H1 (cell line): ENCODE data around the gene KIAA0319L. TPM values are rescaled to one million over a fixed set of nuclear protein-coding genes. Genes with fewer than 3 reads are reported as not detected.
"Not testable (repeated sequence)": the region's sequence is repeated elsewhere in the genome, so short reads cannot be mapped to it uniquely, and the experiment has no call there.

Source experiments
- CTCF ChIA-PET: fragments of 300-600 bp; sonication (Branson Sonifier 250); formaldehyde crosslinking; loops from one replicate; lab custom pipeline; 2021; ENCODE audit not compliant: partially characterized antibody; lab: Charles Lee
- POLR2A ChIA-PET: fragments of 300-600 bp; sonication (Branson Sonifier 250); formaldehyde crosslinking; loops from one replicate; lab custom pipeline; 2021; ENCODE audit warnings: inconsistent platforms; ENCODE audit not compliant: partially characterized antibody; lab: Charles Lee
- DNase-seq, 2 experiments: peaks; one replicate each; pipeline versions ENCODE4 v3.0.0 to v3.0.0-alpha.2; 2010 to 2022; ENCODE audit warnings: low spot score in 2 of 2, low read depth in 1 of 2, mixed read lengths in 1 of 2
- FAIRE-seq: peaks from 2 replicates; lab custom pipeline; 2011; peaks lifted over from hg19 to GRCh38; lab: Jason Lieb, UNC
- H2AFZ ChIP-seq: 2 replicates; pipeline ENCODE4 v1.8.1; 2012; ENCODE audit warnings: low read length, inconsistent platforms
- H2AK5ac ChIP-seq: 2 replicates; pipeline ENCODE4 v1.6.1; 2013; ENCODE audit warnings: low read depth, low read length
- H2BK120ac ChIP-seq: replicated peaks from 2 replicates; pipeline ENCODE3; 2013; ENCODE audit warnings: low read depth, low read length, inconsistent platforms
- H2BK12ac ChIP-seq: 2 replicates; pipeline ENCODE4 v1.6.1; 2013; ENCODE audit warnings: low read depth, low read length
- H2BK15ac ChIP-seq: 2 replicates; pipeline ENCODE4 v1.6.1; 2013; ENCODE audit warnings: low read length
- H2BK20ac ChIP-seq: 2 replicates; pipeline ENCODE4 v1.6.1; 2013; ENCODE audit warnings: low read length
- H2BK5ac ChIP-seq: 2 replicates; pipeline ENCODE4 v1.6.1; 2013; ENCODE audit warnings: low read depth, low read length
- H3K14ac ChIP-seq: 2 replicates; pipeline ENCODE4 v1.6.1; 2013; ENCODE audit warnings: inconsistent platforms; ENCODE audit not compliant: insufficient read length
- H3K18ac ChIP-seq: 2 replicates; pipeline ENCODE4 v1.6.1; 2013; ENCODE audit warnings: low read length; ENCODE audit errors: extremely low read depth
- H3K23ac ChIP-seq: 2 replicates; pipeline ENCODE4 v1.6.1; 2013; ENCODE audit warnings: inconsistent platforms; ENCODE audit not compliant: insufficient read length
- H3K23me2 ChIP-seq: 2 replicates; pipeline ENCODE4 v1.6.1; 2013; ENCODE audit warnings: low read depth, low read length
- H3K27ac ChIP-seq: 2 replicates; pipeline ENCODE4 v1.6.1; 2011; ENCODE audit warnings: low read depth, low read length, inconsistent platforms
- H3K27me3 ChIP-seq, 4 experiments: replicated peaks in 1 of 4; 1 replicate in 1 of 4; 2 replicates in 3 of 4; pipeline versions ENCODE4 v1.6.1 to v1.8.1; 2011 to 2013; ENCODE audit warnings: low read length in 3 of 4, mild to moderate bottlenecking in 3 of 4, inconsistent platforms in 2 of 4, mixed read lengths in 2 of 4, moderate library complexity in 1 of 4; ENCODE audit not compliant: control insufficient read depth in 3 of 4, insufficient read depth in 3 of 4; ENCODE audit errors: extremely low read depth in 1 of 4
- H3K36me3 ChIP-seq, 4 experiments: 2 replicates each; pipeline versions ENCODE4 v1.6.1 to v1.8.1; 2011 to 2013; ENCODE audit warnings: mild to moderate bottlenecking in 4 of 4, low read length in 3 of 4, moderate library complexity in 2 of 4, control low read depth in 1 of 4, inconsistent platforms in 1 of 4; ENCODE audit not compliant: insufficient read depth in 4 of 4, control insufficient read depth in 2 of 4
- H3K4ac ChIP-seq: replicated peaks from 2 replicates; pipeline ENCODE3; 2013; ENCODE audit warnings: low read length, low read depth, mixed read lengths, inconsistent platforms; ENCODE audit not compliant: insufficient read length
- H3K4me1 ChIP-seq, 4 experiments: replicated peaks in 1 of 4; 1 replicate in 1 of 4; 2 replicates in 3 of 4; pipeline versions ENCODE4 v1.6.1 to v1.8.1; 2011 to 2013; ENCODE audit warnings: low read length in 3 of 4, inconsistent platforms in 2 of 4, mixed read lengths in 1 of 4; ENCODE audit not compliant: insufficient read depth in 4 of 4, control insufficient read depth in 3 of 4
- H3K4me2 ChIP-seq, 2 experiments: 2 replicates each; pipeline versions ENCODE4 v1.6.1 to v1.8.1; 2011 to 2013; ENCODE audit warnings: low read depth in 2 of 2, low read length in 2 of 2, control low read depth in 1 of 2, inconsistent platforms in 1 of 2, mild to moderate bottlenecking in 1 of 2; ENCODE audit not compliant: insufficient read depth in 1 of 2
- H3K4me3 ChIP-seq, 4 experiments: fragments of 200-600, 300-600 bp in 1 of 4; sonication (generic), shearing (Covaris generic), sonication (Bioruptor Twin) in 1 of 4; 2 replicates each; pipeline versions ENCODE4 v1.5.1 to v1.8.1; 2011 to 2016; ENCODE audit warnings: low read length in 4 of 4, low read depth in 3 of 4, control low read depth in 2 of 4, inconsistent platforms in 2 of 4, mild to moderate bottlenecking in 2 of 4, mixed read lengths in 1 of 4, moderate library complexity in 1 of 4; ENCODE audit not compliant: insufficient read depth in 2 of 4; ENCODE audit errors: extremely low read depth in 1 of 4
- H3K56ac ChIP-seq: replicated peaks from 2 replicates; pipeline ENCODE3; 2013; ENCODE audit warnings: low read depth, mild to moderate bottlenecking, mixed read lengths, low read length, inconsistent platforms; ENCODE audit not compliant: insufficient read length
- H3K79me1 ChIP-seq: 2 replicates; pipeline ENCODE4 v1.6.1; 2013; ENCODE audit warnings: low read depth, low read length, control low read depth
- H3K79me2 ChIP-seq, 2 experiments: 2 replicates each; pipeline versions ENCODE4 v1.6.1 to v1.8.1; 2012 to 2013; ENCODE audit warnings: low read length in 2 of 2, mild to moderate bottlenecking in 2 of 2, inconsistent platforms in 1 of 2; ENCODE audit not compliant: insufficient read depth in 2 of 2, control insufficient read depth in 1 of 2
- H3K9ac ChIP-seq, 4 experiments: replicated peaks in 1 of 4; 1 replicate in 1 of 4; 2 replicates in 3 of 4; pipeline versions ENCODE4 v1.6.1 to v1.8.1; 2011 to 2013; ENCODE audit warnings: low read depth in 3 of 4, low read length in 3 of 4, control low read depth in 2 of 4, mild to moderate bottlenecking in 2 of 4, moderate library complexity in 2 of 4, inconsistent platforms in 1 of 4; ENCODE audit errors: extremely low read depth in 1 of 4
- H3K9me3 ChIP-seq, 2 experiments: 2 replicates each; pipeline versions ENCODE4 v1.6.1 to v1.8.1; 2012 to 2013; ENCODE audit warnings: mild to moderate bottlenecking in 2 of 2, moderate library complexity in 2 of 2, control low read depth in 1 of 2, inconsistent platforms in 1 of 2, low read depth in 1 of 2, low read length in 1 of 2, mixed read lengths in 1 of 2; ENCODE audit not compliant: insufficient read depth in 2 of 2
- H4K20me1 ChIP-seq, 2 experiments: replicated peaks in 1 of 2; 2 replicates each; pipeline versions ENCODE3 to v1.8.1; 2011 to 2013; ENCODE audit warnings: inconsistent platforms in 2 of 2, low read length in 2 of 2, mild to moderate bottlenecking in 1 of 2; ENCODE audit not compliant: insufficient read depth in 2 of 2, control insufficient read depth in 1 of 2
- H4K5ac ChIP-seq: 2 replicates; pipeline ENCODE4 v1.6.1; 2013; ENCODE audit warnings: low read length, low read depth, mixed read lengths, inconsistent platforms; ENCODE audit not compliant: insufficient read length
- H4K8ac ChIP-seq: 2 replicates; pipeline ENCODE4 v1.8.0; 2013; ENCODE audit warnings: mild to moderate bottlenecking, moderate library complexity, low read length, inconsistent platforms; ENCODE audit not compliant: insufficient read depth; ENCODE audit errors: extremely low read depth
- H4K91ac ChIP-seq: replicated peaks from 2 replicates; pipeline ENCODE3; 2013; ENCODE audit warnings: low read length, mixed read lengths, inconsistent platforms; ENCODE audit not compliant: insufficient read length
- EZH2 ChIP-seq: fragments of 200-600 bp; sonication (generic); IDR thresholded peaks from 2 replicates; pipeline ENCODE4 v1.7.1; 2012; ENCODE audit warnings: low read depth, mild to moderate bottlenecking, moderate library complexity, low read length, inconsistent platforms; ENCODE audit not compliant: severe bottlenecking
- KDM4A ChIP-seq: IDR thresholded peaks from one replicate; pipeline ENCODE4 v1.7.1; 2012; ENCODE audit warnings: low read depth, mild to moderate bottlenecking, moderate library complexity, low read length, inconsistent platforms; ENCODE audit not compliant: severe bottlenecking
- WGBS, 2 experiments: shearing (Covaris generic) in 1 of 2; methylation state at CpG; one replicate each; pipeline versions ENCODE4 v1.1.6 to v1.1.7; 2013 to 2015; ENCODE audit warnings: low lambda C conversion rate in 2 of 2, mixed read lengths in 2 of 2, inconsistent platforms in 1 of 2, low coverage in 1 of 2, missing lambda C conversion rate in 1 of 2; ENCODE audit not compliant: insufficient replicate concordance in 2 of 2, insufficient coverage in 1 of 2, insufficient read length in 1 of 2; ENCODE audit errors: extremely low coverage in 1 of 2, missing lambda C conversion rate in 1 of 2; 5-methylcytosine and 5-hydroxymethylcytosine counted together
- polyA plus RNA-seq, 7 experiments: library from polyadenylated mRNA; depleted of rRNA in 3 of 7; stranded (reverse) in 5 of 7; unstranded in 2 of 7; fragments of >200 nt in 5 of 7; fragments of 200-250 nt in 2 of 7; gene quantifications; 1 replicate in 5 of 7; 2 replicates in 1 of 7; 4 replicates in 1 of 7; pipeline versions ENCODE4 v1.2.1 to v1.2.3, GENCODE V29; 2011 to 2013; ENCODE audit warnings: missing spikeins in 2 of 7, mixed read lengths in 2 of 7
- total RNA-seq: library from RNA; stranded (reverse); fragmentation: NEBNext Ultra II Directional; extraction: Animal tissue kit (Norgen Biotek cat#: 25700); gene quantifications from 2 replicates; pipeline ENCODE4 v1.2.1, GENCODE V29; 2021

Gene KIAA0319L
- total and polyA plus RNA-seq, 2 of the 8 experiments (the other 6 are each of a cell fraction or from before 2014, with no cell fraction given): 40.1 to 55.7 TPM

- ChIA-PET POLR2A (interaction anchor here (1.0 to 1.7 kb wide), 5 partner anchors 8 to 193 kb away, joined by 3 to 5 read pairs (median 3); partner anchors contain the start of genes C1orf216 and CLSPN), CTCF (interaction anchor here (0.6 to 8.5 kb wide), 4 partner anchors 10 to 139 kb away, joined by 3 to 81 read pairs (median 33); partner anchors contain the start of gene C1orf216)
- FAIRE-seq, H2BK5ac ChIP-seq, H3K23ac ChIP-seq, H2AK5ac ChIP-seq, H2AFZ ChIP-seq, H3K79me2 ChIP-seq, H3K14ac ChIP-seq, H2BK15ac ChIP-seq, H2BK12ac ChIP-seq, H3K9ac ChIP-seq, H3K56ac ChIP-seq, H3K9me3 ChIP-seq, H3K4ac ChIP-seq, H3K79me1 ChIP-seq, H4K5ac ChIP-seq, H3K18ac ChIP-seq, H4K91ac ChIP-seq, H3K27ac ChIP-seq, H2BK120ac ChIP-seq, DNase-seq, H2BK20ac ChIP-seq: not testable (repeated sequence)
- peaks cover 0 to 18% of the 10 kb centered on the region in 2 experiments for H4K20me1 ChIP-seq
- H3K4me1 ChIP-seq: peaks cover 7 to 20% (median 15%) of the 10 kb centered on the region in 4 experiments
- peak overlapping the region; percentile 83 to 88 for H3K4me2 ChIP-seq
- H3K4me3 ChIP-seq: peak overlapping the region; percentile 30 to 58 (median 46); a peak in 7 of 8 replicates
- peaks cover 25% of the 10 kb centered on the region for H3K23me2 ChIP-seq
- H3K36me3 ChIP-seq: peaks cover 0 to 11% (median 0%) of the 10 kb centered on the region in 4 experiments; a peak in 1 of 8 replicates
- peaks cover 66 to 75% (median 73%) of the 10 kb centered on the region in 4 experiments for H3K27me3 ChIP-seq
- TF ChIP-seq EZH2 (peak; percentile 87), KDM4A (peak; percentile 33)
- H4K8ac ChIP-seq: peak overlapping the region; percentile 53; the same call in 1 of the 2 replicates
- 7% methylated on average over 26 of the region's 37 CpGs; no CpG with 5 or more reads in 1 of the 2 experiments for WGBS, 2 experiments
These were observed 19.5 kb upstream of the KIAA0319L start for GRCh38 chr1:35576766-35577070.
